HEK293T (cell line): ENCODE data around the gene IFNLR1.

Experiments used
- CTCF ChIA-PET: fragments of 350-600 bp; formaldehyde crosslinking; extraction: SDS; loops from one replicate; lab custom pipeline; 2021; ENCODE audit warnings: antibody characterized with exemption, inconsistent platforms; lab: Yijun Ruan, JAX
- POLR2A ChIA-PET: fragments of 350-600 bp; formaldehyde crosslinking; extraction: SDS; loops from one replicate; lab custom pipeline; 2020; ENCODE audit warnings: antibody characterized with exemption, inconsistent platforms; lab: Yijun Ruan, JAX
- DNase-seq: peaks from one replicate; pipeline ENCODE4 v3.0.0; 2012; ENCODE audit warnings: mixed read lengths; ENCODE audit errors: extremely low spot score
- ARNT ChIP-seq: fragments of 450-650 bp; IDR thresholded peaks from 2 replicates; pipeline ENCODE4 v1.6.1; 2017; ENCODE audit warnings: mild to moderate bottlenecking
- BHLHE40 ChIP-seq: fragments of 450-650 bp; IDR thresholded peaks from 2 replicates; pipeline ENCODE4 v1.6.1; 2016; ENCODE audit warnings: mild to moderate bottlenecking, moderate library complexity, borderline replicate concordance
- CTBP1 ChIP-seq: fragments of 450-650 bp; IDR thresholded peaks from 2 replicates; pipeline ENCODE4 v1.6.1; 2016; ENCODE audit warnings: borderline replicate concordance
- ELF4 ChIP-seq: fragments of 450-650 bp; IDR thresholded peaks from 2 replicates; pipeline ENCODE4 v1.6.1; 2017; ENCODE audit warnings: antibody characterized with exemption
- FOXA1 ChIP-seq: fragments of 450-650 bp; IDR thresholded peaks from 2 replicates; pipeline ENCODE4 v1.6.1; 2016; ENCODE audit warnings: mild to moderate bottlenecking
- FOXK2 ChIP-seq: fragments of 450-650 bp; IDR thresholded peaks from 2 replicates; pipeline ENCODE4 v1.6.1; 2016; ENCODE audit warnings: mild to moderate bottlenecking
- FOXM1 ChIP-seq: fragments of 450-650 bp; IDR thresholded peaks from 2 replicates; pipeline ENCODE4 v1.6.1; 2017; ENCODE audit warnings: mild to moderate bottlenecking, borderline replicate concordance
- HDGF ChIP-seq: fragments of 450-650 bp; IDR thresholded peaks from 2 replicates; pipeline ENCODE4 v1.6.1; 2017; ENCODE audit warnings: antibody characterized with exemption, borderline replicate concordance
- L3MBTL2 ChIP-seq: fragments of 450-650 bp; conservative IDR thresholded peaks from 2 replicates; pipeline ENCODE4 v1.6.1; 2016; ENCODE audit warnings: mild to moderate bottlenecking
- LEF1 ChIP-seq: fragments of 450-650 bp; IDR thresholded peaks from 2 replicates; pipeline ENCODE4 v1.6.1; 2017; ENCODE audit warnings: mild to moderate bottlenecking, borderline replicate concordance
- NFRKB ChIP-seq: fragments of 450-650 bp; IDR thresholded peaks from 2 replicates; pipeline ENCODE4 v1.6.1; 2016; ENCODE audit warnings: mild to moderate bottlenecking, moderate library complexity
- PKNOX1 ChIP-seq: fragments of 450-650 bp; IDR thresholded peaks from 2 replicates; pipeline ENCODE4 v1.6.1; 2016
- SP1 ChIP-seq: fragments of 450-650 bp; IDR thresholded peaks from 2 replicates; pipeline ENCODE4 v1.6.1; 2017
- SUZ12 ChIP-seq: fragments of 450-650 bp; IDR thresholded peaks from 2 replicates; pipeline ENCODE4 v1.6.1; 2016; ENCODE audit warnings: mild to moderate bottlenecking
- TARDBP ChIP-seq: fragments of 450-650 bp; IDR thresholded peaks from 2 replicates; pipeline ENCODE4 v1.6.1; 2016
- ZNF384 ChIP-seq: fragments of 450-650 bp; IDR thresholded peaks from 2 replicates; pipeline ENCODE4 v1.6.1; 2016

The IFNLR1 gene

GRCh38 chr1:24181619-24182018, 5.5 kb downstream of the IFNLR1 start:
- ChIA-PET CTCF (no interaction called here), POLR2A (no interaction called here)
- DNase-seq, result no peak
- TF ChIP-seq LEF1 (no peak), PKNOX1 (no peak)

DNA sequence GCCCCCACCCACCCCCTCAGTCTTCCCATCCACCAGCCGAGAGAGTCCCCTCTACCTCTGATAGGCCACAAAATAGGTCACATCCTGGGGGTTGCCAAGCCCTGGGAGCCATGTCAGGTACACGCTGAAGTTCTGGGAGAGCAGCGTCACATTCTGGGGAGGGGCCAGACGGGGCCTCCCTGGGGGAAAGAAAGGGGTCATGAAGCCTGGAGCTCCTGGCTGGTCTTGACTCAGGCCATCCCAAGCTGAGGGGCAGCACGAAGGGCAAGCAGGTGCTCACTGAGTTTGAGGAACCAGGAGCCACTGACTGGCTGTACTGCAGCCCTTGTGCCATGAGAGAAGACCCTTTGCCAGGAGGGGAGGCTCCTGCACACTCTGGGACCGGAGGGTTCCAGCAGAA, 6.4 kb downstream of the IFNLR1 start:
- TF ChIP-seq PKNOX1, result no peak
- TF ChIP-seq BHLHE40, result no peak
- TF ChIP-seq HDGF, result no peak
- no peak for TF ChIP-seq ZNF384
- no peak for TF ChIP-seq CTBP1
- no peak for TF ChIP-seq NFRKB
- TF ChIP-seq LEF1, result no peak
- no peak for TF ChIP-seq ELF4
- no peak for TF ChIP-seq ARNT
- no peak for TF ChIP-seq SP1
- TF ChIP-seq SUZ12, result no peak
- TF ChIP-seq TARDBP, result no peak
- no peak for TF ChIP-seq FOXK2
- TF ChIP-seq FOXM1, result no peak
- TF ChIP-seq FOXA1, result no peak
- TF ChIP-seq L3MBTL2, result no peak
- POLR2A ChIA-PET, result no interaction called here
- CTCF ChIA-PET, result interaction anchor here (1.3 kb wide), 1 partner anchor 30 kb away, joined by 3 read pairs; no protein-coding TSS in a partner anchor
- DNase-seq, result no peak

DNA sequence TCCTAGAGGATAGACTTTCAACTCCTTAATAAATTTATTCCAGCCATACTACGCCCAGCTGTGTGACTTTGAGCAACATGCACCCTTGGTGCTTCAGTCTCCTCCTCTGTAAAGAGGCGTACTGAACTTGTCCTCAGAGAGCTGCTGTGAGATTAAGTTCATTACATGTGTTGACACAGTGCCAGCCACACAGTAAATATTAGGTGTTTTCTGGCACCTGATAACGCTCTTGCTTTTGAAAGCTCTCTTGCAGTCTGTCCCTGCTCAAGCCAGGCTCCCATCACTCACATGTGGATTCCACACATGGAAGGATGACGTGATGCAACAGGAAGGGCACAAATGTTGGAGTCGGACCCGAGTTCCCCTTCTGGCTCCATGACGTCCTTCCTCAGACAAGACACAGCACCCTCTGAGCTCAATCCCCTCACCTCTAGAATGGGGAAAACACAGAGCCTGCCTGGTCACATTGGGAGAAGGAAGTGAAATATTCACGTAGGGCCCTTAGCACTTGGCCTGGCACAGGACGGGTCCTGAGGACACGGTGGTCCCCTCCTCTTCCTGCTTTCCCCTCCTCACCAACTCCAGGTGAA, 7.7 kb downstream of the IFNLR1 start:
- no peak for DNase-seq
- TF ChIP-seq SP1 (no peak), HDGF (no peak), FOXA1 (no peak), LEF1 (no peak), L3MBTL2 (no peak), CTBP1 (no peak), TARDBP (no peak), BHLHE40 (no peak), SUZ12 (no peak), ZNF384 (no peak), PKNOX1 (no peak), FOXM1 (no peak), NFRKB (no peak), ARNT (no peak), ELF4 (no peak), FOXK2 (no peak)
- ChIA-PET CTCF (interaction anchor here (0.6 to 1.6 kb wide), 4 partner anchors 8 to 29 kb away, joined by 3 to 5 read pairs (median 4); no protein-coding TSS in a partner anchor), POLR2A (no interaction called here)

DNA sequence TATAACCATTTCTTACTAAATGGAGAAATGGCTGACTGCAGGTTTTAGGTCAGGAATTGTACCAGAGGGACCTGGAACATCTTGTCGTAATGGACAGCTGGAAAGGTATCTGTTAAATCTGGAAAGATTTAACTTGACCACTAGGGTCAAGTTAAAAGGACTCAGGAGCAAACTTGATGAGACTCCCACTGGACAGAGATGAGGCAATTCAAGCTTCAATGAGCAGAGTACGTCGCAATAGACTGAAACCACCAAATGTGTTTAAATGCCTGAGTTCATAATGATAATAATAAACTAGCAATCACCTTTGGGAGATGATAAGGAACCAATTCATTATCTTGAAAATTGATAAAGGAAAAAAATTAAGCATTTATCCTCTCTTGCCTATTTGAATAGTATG, 8.7 kb downstream of the IFNLR1 start:
- DNase-seq, result no peak
- TF ChIP-seq HDGF (no peak), PKNOX1 (no peak), LEF1 (no peak), NFRKB (no peak), SUZ12 (no peak), FOXA1 (no peak), TARDBP (no peak), ZNF384 (no peak)
- ChIA-PET CTCF (interaction anchor here (1.6 kb wide), 1 partner anchor 9 kb away, joined by 3 read pairs; no protein-coding TSS in a partner anchor), POLR2A (no interaction called here)

DNA sequence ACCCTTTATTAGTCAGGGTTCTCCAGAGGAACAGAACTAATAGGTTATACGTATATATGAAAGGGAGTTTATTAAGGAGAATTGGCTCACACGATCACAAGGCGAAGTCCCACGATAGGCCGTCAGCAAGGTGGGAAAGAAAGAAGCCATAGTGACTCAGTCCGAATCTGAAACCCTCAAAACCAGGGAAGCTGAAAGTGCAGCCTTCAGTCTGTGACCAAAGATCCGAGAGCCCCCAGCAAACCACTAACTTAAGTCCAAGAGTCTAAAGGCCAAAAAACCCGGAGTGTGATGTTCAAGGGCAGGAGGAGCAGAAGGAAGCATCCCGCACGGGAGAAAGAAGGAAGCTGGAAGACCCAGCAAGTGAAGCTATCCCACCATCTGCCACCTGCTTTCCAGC, 9.9 kb downstream of the IFNLR1 start:
- no peak for TF ChIP-seq BHLHE40
- no peak for TF ChIP-seq ARNT
- TF ChIP-seq FOXA1, result no peak
- TF ChIP-seq CTBP1, result no peak
- TF ChIP-seq TARDBP, result no peak
- POLR2A ChIA-PET, result no interaction called here
- no peak for DNase-seq
- CTCF ChIA-PET, result no interaction called here

GRCh38 chr1:24175033-24175755, 11.9 kb downstream of the IFNLR1 start:
- CTCF ChIA-PET, result no interaction called here
- no peak for DNase-seq
- POLR2A ChIA-PET, result no interaction called here

More at GRCh38 chr1:24175033-24175755, 11.9 kb downstream of the IFNLR1 start:
- no peak for TF ChIP-seq ARNT
- no peak for TF ChIP-seq PKNOX1
- TF ChIP-seq FOXM1, result no peak
- TF ChIP-seq TARDBP, result no peak
- TF ChIP-seq SUZ12, result no peak
- TF ChIP-seq FOXA1, result no peak
- no peak for TF ChIP-seq BHLHE40
- no peak for TF ChIP-seq L3MBTL2
- TF ChIP-seq HDGF, result no peak
